HG03039 (cell line): ENCODE measurements around the gene PKD1.

Source experiments
- ATAC-seq: cut with Tn5 transposase; IDR thresholded peaks from one replicate; pipeline ENCODE4 v1.9.1; 2021; ENCODE audit warnings: mild to moderate bottlenecking, moderate library complexity; ENCODE audit not compliant: unreplicated experiment

Gene PKD1

GRCh38 chr16:2078691-2079090, 57.0 kb downstream of the PKD1 start:
- no peak for ATAC-seq

- ATAC-seq = no peak
These were observed 57.6 kb downstream of the PKD1 start for GRCh38 chr16:2078096-2078495.

GRCh38 chr16:2077696-2078095, 58.0 kb downstream of the PKD1 start:
- ATAC-seq = no peak

- no peak for ATAC-seq
These were observed 58.7 kb downstream of the PKD1 start for GRCh38 chr16:2077016-2077415.

GRCh38 chr16:2076072-2076865, 59.4 kb downstream of the PKD1 start:
- no peak for ATAC-seq

- no peak for ATAC-seq
These were observed 60.1 kb downstream of the PKD1 start for GRCh38 chr16:2075631-2076030.

- no peak for ATAC-seq
These were observed 61.6 kb downstream of the PKD1 start for GRCh38 chr16:2074071-2074470.

GRCh38 chr16:2072926-2073325, 62.8 kb downstream of the PKD1 start:
- ATAC-seq = no peak

- ATAC-seq = no peak
These were observed 64.1 kb downstream of the PKD1 start for GRCh38 chr16:2071454-2072202.

- ATAC-seq = no peak
These were observed 64.9 kb downstream of the PKD1 start for GRCh38 chr16:2070576-2071453.

- ATAC-seq = no peak
These were observed 69.6 kb downstream of the PKD1 start for GRCh38 chr16:2066139-2066538.

GRCh38 chr16:2064368-2064945, 71.2 kb downstream of the PKD1 start:
- ATAC-seq = no peak

GRCh38 chr16:2063861-2064260, 71.8 kb downstream of the PKD1 start:
- ATAC-seq = no peak

- ATAC-seq = no peak
These were observed 72.9 kb downstream of the PKD1 start for GRCh38 chr16:2062801-2063200.

- ATAC-seq = no peak
These were observed 74.2 kb downstream of the PKD1 start for GRCh38 chr16:2061526-2061925.

- no peak for ATAC-seq
These were observed 74.7 kb downstream of the PKD1 start for GRCh38 chr16:2061023-2061422.

- no peak for ATAC-seq
These were observed 75.4 kb downstream of the PKD1 start for GRCh38 chr16:2060346-2060745.

GRCh38 chr16:2058872-2059271, 76.8 kb downstream of the PKD1 start:
- ATAC-seq = no peak

GRCh38 chr16:2058420-2058819, 77.3 kb downstream of the PKD1 start:
- ATAC-seq = no peak

- no peak for ATAC-seq
These were observed 78.3 kb downstream of the PKD1 start for GRCh38 chr16:2057438-2057837.
